Esophagus squamous epithelium (tissue), 5 donors: ENCODE data around the gene ERVK3-1. TPM values are rescaled to one million over a fixed set of nuclear protein-coding genes. Genes with fewer than 3 reads are reported as not detected.

Source experiments
- DNase-seq: peaks from one replicate; lab custom pipeline; 2025; lab: John Stamatoyannopoulos, UW
- H3K27ac ChIP-seq, 4 donors: fragments of 200-600 bp; sonication (generic); one replicate each; pipeline ENCODE4 v1.5.1; 2016 to 2019; ENCODE audit warnings: mild to moderate bottlenecking in 1 of 4
- H3K27me3 ChIP-seq, 4 donors: fragments of 200-600 bp; sonication (generic); 1 replicate in 3 of 4; 2 replicates in 1 of 4; pipeline versions ENCODE4 v1.5.1 to v1.6.0; 2017 to 2021; ENCODE audit warnings: antibody characterized with exemption in 1 of 4
- H3K36me3 ChIP-seq, 3 donors: fragments of 200-600 bp; sonication (generic); one replicate each; pipeline ENCODE4 v1.5.1; 2016 to 2019
- H3K4me1 ChIP-seq, 3 donors: fragments of 200-600 bp; sonication (generic); one replicate each; pipeline ENCODE4 v1.5.1; 2017 to 2019
- H3K4me3 ChIP-seq, 4 donors: fragments of 200-600 bp; sonication (generic); 1 replicate in 3 of 4; 2 replicates in 1 of 4; pipeline ENCODE4 v1.5.1; 2016 to 2019; ENCODE audit warnings: mild to moderate bottlenecking in 2 of 4, moderate library complexity in 1 of 4
- H3K9me3 ChIP-seq, 3 donors: fragments of 200-600 bp; sonication (generic); one replicate each; pipeline ENCODE4 v1.5.1; 2016 to 2019
- CTCF ChIP-seq, 6 experiments: fragments of 450-650 bp in 4 of 6; fragments of 200-600 bp in 2 of 6; sonication (generic) in 2 of 6; IDR thresholded peaks; one replicate each; pipeline ENCODE4 v1.5.1; 2016 to 2019; ENCODE audit warnings: antibody characterized with exemption in 6 of 6, mild to moderate bottlenecking in 4 of 6, moderate library complexity in 4 of 6
- POLR2A ChIP-seq, 4 donors: fragments of 450-650 bp; IDR thresholded peaks; one replicate each; pipeline ENCODE4 v1.6.1; 2017; ENCODE audit warnings: antibody characterized with exemption in 4 of 4, mild to moderate bottlenecking in 4 of 4, moderate library complexity in 3 of 4
- WGBS, 2 donors: methylation state at CpG; one replicate each; pipeline ENCODE4 v1.1.5; 2018; 5-methylcytosine and 5-hydroxymethylcytosine counted together
- intact Hi-C: fragments of 100-400 bp; cut with DNase I; formaldehyde crosslinking; loops from one replicate; pipeline ENCODE4 v1.15.0; 2022
- total RNA-seq, 4 donors: library from RNA; depleted of rRNA; stranded (reverse); fragments of >200 nt; gene quantifications; one replicate each; pipeline ENCODE4 v1.1.0, GENCODE V29; 2016
- donor health status: DM: yes; HTN: yes; CAD: no.

ERVK3-1 gene
- total RNA-seq, 4 donors from 2014 or later, result 24.7 to 42.0 (median 38.0) TPM

- intact Hi-C loops, result no loop called here
- Histone ChIP-seq H3K27ac (no peak overlapping the region), H3K36me3 (peaks cover 0 to 92% (median 15%) of the 10 kb centered on the region in 3 donors), H3K27me3 (no peaks in the 10 kb centered on the region), H3K4me1 (no peaks in the 10 kb centered on the region), H3K9me3 (peaks cover 38 to 100% (median 99%) of the 10 kb centered on the region in 3 donors), H3K4me3 (no peak overlapping the region)
- TF ChIP-seq CTCF (IDR thresholded peaks at IDR 0.05), result no peak
- TF ChIP-seq POLR2A (IDR thresholded peaks at IDR 0.05), result no peak
- no peak for DNase-seq
- WGBS, 2 donors, result 97 to 100% methylated on average over 3 of the region's 3 CpGs
Measured at GRCh38 chr19:58265100-58265499, 40.1 kb upstream of the ERVK3-1 start.

GRCh38 chr19:58268344-58268743, 36.8 kb upstream of the ERVK3-1 start:
- TF ChIP-seq CTCF (IDR thresholded peaks at IDR 0.05) (no peak), POLR2A (IDR thresholded peaks at IDR 0.05) (no peak)
- peaks cover 14 to 100% (median 96%) of the 10 kb centered on the region in 3 donors for H3K9me3 ChIP-seq
- H3K27ac ChIP-seq, result no peak overlapping the region
- no peak for DNase-seq
- H3K36me3 ChIP-seq, result peaks cover 0 to 92% (median 0%) of the 10 kb centered on the region in 3 donors
- no peaks in the 10 kb centered on the region for H3K27me3 ChIP-seq
- no peak overlapping the region for H3K4me3 ChIP-seq
- intact Hi-C loops, result no loop called here
- H3K4me1 ChIP-seq, result no peaks in the 10 kb centered on the region
- WGBS, 2 donors, result 83 to 91% methylated on average over 3 of the region's 3 CpGs

- Histone ChIP-seq H3K4me3 (no peak overlapping the region), H3K27me3 (no peaks in the 10 kb centered on the region), H3K9me3 (peaks cover 6 to 54% (median 43%) of the 10 kb centered on the region in 3 donors), H3K4me1 (peaks cover 4 to 19% (median 5%) of the 10 kb centered on the region in 3 donors), H3K27ac (no peak overlapping the region), H3K36me3 (peaks cover 0 to 67% (median 0%) of the 10 kb centered on the region in 3 donors)
- DNase-seq, result no peak
- intact Hi-C loops, result no loop called here
- TF ChIP-seq CTCF (IDR thresholded peaks at IDR 0.05), result no peak
- no peak for TF ChIP-seq POLR2A (IDR thresholded peaks at IDR 0.05)
- WGBS, 2 donors, result 56 to 80% methylated on average over 2 of the region's 2 CpGs
Measured at GRCh38 chr19:58274771-58275201, 30.4 kb upstream of the ERVK3-1 start.

GRCh38 chr19:58275564-58275963, 29.6 kb upstream of the ERVK3-1 start:
- Histone ChIP-seq H3K27me3 (no peaks in the 10 kb centered on the region), H3K36me3 (peaks cover 0 to 60% (median 0%) of the 10 kb centered on the region in 3 donors), H3K9me3 (peaks cover 6 to 47% (median 35%) of the 10 kb centered on the region in 3 donors), H3K4me3 (no peak overlapping the region), H3K4me1 (peaks cover 6 to 27% (median 9%) of the 10 kb centered on the region in 3 donors), H3K27ac (no peak overlapping the region)
- 88 to 91% methylated on average over 3 of the region's 3 CpGs for WGBS, 2 donors
- DNase-seq, result no peak
- TF ChIP-seq POLR2A (IDR thresholded peaks at IDR 0.05) (no peak), CTCF (IDR thresholded peaks at IDR 0.05) (no peak)
- intact Hi-C loops, result no loop called here

- H3K36me3 ChIP-seq, result peaks cover 0 to 43% (median 0%) of the 10 kb centered on the region in 3 donors
- H3K4me1 ChIP-seq, result peaks cover 6 to 39% (median 9%) of the 10 kb centered on the region in 3 donors
- no peaks in the 10 kb centered on the region for H3K27me3 ChIP-seq
- no peak for DNase-seq
- peaks cover 0 to 30% (median 20%) of the 10 kb centered on the region in 3 donors for H3K9me3 ChIP-seq
- WGBS, 2 donors, result 94 to 96% methylated on average over 6 to 7 of the region's 7 CpGs
- no peak overlapping the region for H3K27ac ChIP-seq
- no peak overlapping the region for H3K4me3 ChIP-seq
- intact Hi-C loops, result no loop called here
- TF ChIP-seq POLR2A (IDR thresholded peaks at IDR 0.05) (no peak), CTCF (IDR thresholded peaks at IDR 0.05) (no peak)
Measured at GRCh38 chr19:58277197-58277596, 28.0 kb upstream of the ERVK3-1 start.
